Kidney tubule cell (primary cell): Measurements from ENCODE around the gene SNX13.
"Not testable (repeated sequence)": the region's sequence is repeated elsewhere in the genome, so short reads cannot be mapped to it uniquely, and the experiment has no call there.

Experiments
- DNase-seq: peaks from one replicate; pipeline ENCODE4 v3.0.0-alpha.2; 2018; ENCODE audit warnings: low spot score

SNX13 gene

DNA sequence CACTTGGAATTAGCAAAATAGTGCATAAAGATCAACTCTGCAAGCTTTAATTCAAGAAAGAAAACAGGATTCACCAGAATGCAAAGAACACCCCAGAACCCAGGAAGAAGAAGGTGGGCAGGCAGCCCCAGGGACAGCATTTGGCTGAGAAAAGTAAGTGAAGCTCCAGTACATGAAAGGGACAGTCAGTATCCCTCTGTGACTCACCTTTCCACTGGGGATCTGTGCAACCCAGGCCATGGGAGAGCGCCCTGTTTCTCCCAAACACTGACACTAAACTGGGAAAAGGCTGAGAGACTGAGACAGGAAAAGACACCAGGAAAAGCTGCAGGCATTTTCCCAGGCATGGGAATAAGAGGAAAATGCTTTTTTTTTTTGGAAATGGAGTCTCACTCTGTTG, 28.2 kb downstream of the SNX13 start:
- DNase-seq = peak; percentile 9

DNA sequence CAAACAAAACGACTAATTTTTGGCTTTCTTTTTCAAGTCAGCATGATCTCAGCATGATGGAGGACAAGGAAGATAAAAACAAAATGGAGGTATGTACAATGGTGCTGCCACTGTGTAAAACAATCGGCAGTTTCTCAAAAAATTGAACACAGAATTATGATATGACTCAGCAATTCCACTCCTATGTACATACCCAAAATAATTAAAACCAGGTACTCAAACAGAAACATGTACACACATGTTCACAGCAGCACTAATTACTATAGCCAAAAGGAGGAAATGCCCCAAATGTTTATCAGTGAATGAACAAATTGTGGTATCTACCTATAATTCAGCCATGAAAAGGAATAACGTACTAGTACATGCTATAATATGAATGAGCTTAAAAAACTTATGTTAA, 29.9 kb downstream of the SNX13 start:
- no peak for DNase-seq

DNA sequence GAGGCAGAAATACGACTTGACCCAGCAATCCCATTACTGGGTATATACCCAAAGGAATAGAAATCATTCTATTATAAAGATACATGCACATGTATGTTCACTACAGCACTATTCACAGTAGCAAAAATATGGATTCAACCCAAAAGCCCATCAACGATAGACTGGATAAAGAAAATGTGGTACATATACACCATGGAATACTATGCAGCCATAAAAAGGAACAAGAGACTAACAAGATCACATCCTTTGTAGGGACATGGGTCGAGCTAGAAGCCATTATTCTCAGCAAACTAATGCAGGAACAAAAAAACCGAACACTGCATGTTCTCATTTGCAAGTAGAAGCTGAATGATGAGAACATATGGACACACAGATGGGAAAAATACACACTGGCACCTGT, 31.0 kb downstream of the SNX13 start:
- not testable (repeated sequence) for DNase-seq

DNA sequence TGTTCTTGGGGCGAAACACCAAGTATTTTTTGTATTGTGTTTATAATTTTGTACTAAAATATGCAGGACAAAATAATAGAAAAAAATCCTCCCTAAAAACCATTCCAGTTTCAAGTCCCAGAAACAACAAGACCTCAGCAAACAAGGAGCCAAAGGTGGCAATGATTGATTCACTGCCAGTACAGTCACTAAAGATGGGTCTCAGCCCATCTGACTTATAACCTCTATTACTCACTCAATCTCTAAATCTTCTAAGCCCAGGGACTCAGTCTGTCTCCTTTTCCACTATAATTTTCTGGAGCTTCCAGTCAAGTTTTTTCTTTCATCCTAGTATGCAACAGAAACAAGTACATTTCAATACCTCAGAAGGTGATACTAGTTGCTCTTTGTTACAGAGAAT, 33.3 kb downstream of the SNX13 start:
- peak; percentile 15 for DNase-seq

DNA sequence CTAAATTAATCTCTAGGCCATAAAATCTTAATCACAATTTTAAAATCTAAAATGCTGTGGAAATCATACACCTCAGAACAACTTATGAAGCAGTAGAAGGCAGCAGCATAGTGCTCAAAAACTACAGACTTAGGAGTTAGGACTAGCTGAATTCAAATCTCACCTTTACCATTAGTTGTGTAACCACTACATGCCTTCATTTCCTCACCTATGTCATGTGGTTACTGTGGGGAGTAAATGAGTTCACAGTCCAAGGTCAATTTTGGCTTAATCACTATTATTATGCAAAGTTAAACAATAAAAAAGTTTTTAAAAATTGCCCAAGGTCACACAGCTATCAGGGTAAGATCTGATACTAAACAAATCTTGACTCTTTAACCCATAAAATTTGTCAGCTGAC, 37.0 kb downstream of the SNX13 start:
- DNase-seq = no peak

DNA sequence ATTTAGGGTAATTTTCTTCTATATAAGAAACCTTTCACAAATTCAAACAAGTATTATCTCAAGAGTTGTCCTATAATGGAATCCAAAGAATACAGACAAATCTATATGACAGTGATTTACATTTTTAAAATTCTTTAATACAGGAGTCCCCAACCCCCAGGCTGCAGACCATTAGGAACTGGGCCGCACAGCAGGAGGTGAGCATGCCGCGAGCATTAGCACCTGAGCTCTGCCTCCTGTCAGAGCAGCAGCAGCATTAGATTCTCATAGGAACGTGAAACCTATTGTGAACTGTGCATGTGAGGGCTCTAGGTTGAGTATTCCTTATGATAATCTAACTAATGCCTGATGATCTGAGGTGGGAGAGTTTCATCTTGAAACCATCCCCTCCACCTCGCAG, 37.7 kb downstream of the SNX13 start:
- DNase-seq = no peak

DNA sequence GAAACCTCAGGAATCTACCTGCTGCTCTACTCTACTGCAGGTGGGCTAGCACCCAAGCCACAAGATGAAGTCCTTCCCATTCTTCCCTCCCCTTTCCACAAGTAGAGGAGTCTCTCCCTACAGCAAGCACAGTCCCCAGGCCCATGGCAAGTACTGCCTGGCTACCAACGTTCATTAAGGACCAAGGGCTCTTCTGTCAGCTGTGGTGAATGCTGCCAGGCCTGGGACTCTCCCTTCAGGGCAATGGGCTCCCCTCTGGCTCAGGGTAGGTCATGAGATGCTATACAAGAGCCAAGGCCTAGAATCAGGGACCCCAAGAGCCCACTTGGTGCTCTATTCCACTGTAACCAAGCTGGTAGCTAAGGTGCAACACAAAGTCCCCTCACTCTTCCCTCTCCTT, 39.8 kb downstream of the SNX13 start:
- DNase-seq = no peak

DNA sequence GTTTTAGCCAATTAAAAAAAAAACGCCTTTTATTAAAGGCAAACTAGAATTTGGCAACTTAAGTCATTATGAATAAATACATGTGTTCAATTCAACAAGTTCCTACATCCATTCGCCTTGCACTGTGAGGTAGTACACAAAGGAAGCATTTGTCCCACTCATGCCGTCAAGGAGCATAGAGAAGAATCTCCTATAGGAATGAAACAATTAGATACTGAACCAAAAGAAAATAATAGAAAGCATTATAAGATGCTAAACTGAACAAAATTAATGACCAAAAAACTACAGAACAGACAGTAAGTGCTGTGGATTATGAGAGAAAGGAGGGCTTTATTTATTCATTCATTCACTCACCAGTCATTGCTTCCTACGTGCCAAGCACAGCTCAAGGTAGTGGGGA, 42.2 kb downstream of the SNX13 start:
- DNase-seq = no peak

DNA sequence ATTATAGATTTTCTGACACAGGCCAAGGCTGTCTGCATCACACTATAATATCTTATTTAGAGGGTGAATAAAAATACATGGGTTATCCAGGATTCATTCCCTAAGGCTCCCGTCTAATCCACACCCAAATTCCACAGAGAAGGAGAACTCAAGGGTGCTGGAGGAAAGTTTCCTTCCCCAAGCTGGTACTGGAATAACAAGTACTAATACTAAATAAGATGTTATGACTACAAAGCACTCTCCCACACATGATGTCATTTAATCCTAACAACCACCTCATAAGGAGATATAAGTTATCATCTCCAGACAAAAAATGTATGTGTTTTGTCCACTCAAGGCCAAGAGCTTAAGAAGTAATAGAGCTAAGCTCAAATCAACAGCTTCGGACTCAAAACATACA, 53.0 kb downstream of the SNX13 start:
- DNase-seq = no peak

DNA sequence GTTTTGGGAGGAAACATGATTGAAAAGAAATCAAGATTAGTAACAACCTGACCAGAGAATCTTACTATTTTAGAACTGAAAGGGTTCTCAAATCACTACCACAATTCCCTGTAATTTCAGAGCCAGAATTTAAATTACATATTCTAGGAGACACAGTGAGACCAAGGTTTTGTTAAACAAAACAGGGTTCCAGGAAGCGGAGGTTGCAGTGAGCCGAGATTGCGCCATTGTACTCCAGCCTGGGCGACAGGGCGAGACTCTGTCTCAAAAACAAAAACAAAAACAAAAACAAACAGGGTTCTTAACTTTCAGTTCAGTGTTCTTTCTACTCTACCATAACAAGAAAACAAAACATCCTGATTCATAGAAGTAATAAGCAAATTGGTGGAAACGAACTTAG, 57.6 kb downstream of the SNX13 start:
- DNase-seq = no peak

DNA sequence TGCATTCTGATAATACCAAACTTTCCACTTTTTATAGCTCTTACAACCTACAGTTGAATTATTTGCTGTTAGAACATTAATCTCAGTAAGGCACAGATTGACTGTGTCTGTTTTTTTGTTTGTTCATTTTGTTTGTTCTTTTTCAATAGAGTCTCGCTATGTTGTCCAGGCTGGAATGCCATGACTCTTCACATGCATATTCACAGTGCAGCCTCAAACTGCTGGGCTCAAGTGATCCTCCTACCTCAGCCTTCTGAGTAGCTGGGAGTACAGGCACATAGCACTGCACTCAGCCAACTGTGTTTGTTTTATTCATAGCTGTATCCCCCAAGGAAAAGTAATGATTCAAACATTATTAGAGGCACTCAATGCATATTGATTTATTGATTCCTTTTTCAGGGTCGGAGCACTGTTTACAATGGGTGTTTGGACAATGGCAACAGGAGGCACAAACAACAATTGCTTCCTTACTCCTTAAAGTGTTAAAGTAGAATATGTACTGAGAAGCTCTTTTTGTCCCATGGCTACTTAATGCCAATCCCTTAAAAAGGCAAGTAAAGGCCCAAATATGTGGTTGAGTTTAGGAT, 61.1 kb downstream of the SNX13 start:
- no peak for DNase-seq

DNA sequence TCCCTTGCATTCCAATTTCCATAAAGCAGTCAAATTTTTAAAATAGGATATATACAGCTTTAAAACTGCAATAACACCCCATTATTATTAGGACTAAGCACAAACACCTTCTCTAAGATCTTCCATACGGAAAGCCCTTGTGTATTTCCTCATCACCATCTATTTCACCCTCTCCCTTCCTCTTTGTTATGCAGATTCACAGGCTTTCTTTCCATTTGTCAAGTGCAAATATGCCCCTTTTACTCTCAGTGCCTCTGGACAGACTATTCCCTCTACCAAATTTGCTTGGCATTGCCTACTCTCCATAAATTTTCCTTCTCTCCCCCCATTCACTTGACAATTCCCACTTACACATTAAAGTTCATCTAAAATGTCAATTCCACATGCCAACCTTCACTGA, 61.7 kb downstream of the SNX13 start:
- no peak for DNase-seq

DNA sequence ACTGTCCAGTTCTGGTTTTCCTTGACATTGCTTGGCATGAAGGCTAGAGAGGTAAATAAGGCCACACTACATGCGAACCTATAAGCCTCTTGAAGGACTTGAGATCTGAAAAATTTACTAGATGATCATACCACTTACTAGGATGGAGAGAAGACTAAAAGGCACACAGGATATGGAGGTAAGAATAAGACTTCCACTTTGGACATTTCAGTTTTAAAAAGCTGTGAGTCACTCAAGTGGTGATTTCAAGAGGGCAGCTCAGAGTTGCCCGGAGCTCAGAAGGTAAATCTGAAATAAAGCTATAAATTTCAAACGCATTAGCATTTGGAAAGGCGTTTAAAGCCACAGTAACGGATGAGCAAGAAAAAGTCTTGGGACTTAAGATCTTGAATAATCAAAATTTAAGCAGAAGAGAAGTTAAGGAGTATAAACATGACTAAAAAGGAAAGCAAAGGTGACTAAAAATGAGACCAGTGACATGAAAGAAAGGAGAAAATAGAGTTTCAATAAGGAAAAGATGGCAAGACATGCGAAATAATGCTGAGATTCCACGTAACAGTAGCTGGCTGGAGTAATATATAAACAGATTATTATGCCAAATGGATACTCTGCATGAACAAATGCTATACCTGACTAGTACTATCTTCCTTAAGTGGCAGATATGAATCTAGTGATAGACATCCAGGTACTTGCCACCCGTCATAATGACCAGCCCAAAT, 68.3 kb downstream of the SNX13 start:
- DNase-seq = no peak

DNA sequence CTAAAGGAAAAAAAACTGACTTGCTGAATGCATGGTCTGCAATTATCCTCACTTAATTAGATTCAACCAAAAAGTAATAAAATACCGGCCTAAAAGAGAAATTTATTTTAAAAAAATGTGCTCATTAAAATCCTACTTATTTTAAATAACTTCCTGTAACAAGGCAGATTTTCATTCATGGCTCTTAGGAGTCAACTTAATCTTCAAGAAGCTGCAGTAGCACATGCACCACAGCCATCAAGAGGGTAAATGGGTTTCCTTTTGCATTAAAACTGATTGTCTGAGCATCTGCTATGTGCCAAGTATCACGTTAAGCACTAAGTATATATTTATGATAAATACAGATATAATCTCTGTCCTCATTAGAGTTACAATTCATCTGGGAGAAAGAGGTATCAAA, 69.9 kb downstream of the SNX13 start:
- no peak for DNase-seq

DNA sequence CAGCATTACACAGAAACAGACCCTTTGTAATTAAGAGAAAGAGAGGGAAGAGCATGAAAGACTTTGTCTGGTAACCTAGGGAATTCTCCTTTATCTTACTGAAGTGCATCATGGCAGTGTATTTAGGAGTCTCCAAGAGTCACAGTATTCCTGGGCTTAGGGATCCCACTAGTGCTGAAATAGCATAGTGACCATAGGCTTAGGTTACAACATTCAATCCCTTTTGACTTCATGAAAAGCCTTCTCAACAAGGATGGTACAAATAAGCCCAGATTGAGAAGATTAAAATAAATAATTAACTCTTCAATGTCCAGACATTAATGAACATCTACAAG, 76.5 kb downstream of the SNX13 start:
- DNase-seq = no peak

DNA sequence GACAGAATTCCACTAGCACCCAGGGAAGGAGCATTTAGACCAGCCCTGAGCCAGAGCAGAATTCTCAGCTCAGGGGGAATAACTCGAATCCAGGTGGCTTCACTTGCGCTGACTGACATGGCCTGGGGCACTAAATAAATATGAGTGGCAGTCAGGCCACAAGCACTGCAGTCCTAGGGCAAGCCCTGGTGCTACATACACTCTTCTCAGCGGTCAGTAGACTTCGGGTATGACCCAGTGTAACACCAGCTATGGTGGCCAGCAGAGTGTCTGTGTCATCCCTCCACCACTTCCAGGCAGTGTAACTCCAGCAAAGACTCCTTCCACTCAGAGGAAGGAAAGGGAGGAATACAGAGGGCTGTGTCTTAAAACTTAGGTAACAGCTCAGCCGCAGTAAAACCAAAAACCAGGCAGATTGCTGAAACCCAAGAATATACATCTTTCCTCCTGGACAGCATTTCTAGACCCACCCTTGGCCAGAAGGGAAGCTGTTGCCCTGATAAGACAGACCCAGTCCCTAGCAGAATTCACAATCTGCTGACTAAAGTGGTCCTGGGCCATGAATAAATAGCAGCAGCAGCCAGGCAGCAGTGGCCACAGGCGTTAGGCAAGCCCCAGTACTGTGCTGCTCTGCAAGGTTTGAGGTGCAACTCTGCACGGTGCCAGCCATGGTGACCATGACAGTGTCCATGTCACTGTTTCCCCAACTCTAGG, 77.0 kb downstream of the SNX13 start:
- no peak for DNase-seq

DNA sequence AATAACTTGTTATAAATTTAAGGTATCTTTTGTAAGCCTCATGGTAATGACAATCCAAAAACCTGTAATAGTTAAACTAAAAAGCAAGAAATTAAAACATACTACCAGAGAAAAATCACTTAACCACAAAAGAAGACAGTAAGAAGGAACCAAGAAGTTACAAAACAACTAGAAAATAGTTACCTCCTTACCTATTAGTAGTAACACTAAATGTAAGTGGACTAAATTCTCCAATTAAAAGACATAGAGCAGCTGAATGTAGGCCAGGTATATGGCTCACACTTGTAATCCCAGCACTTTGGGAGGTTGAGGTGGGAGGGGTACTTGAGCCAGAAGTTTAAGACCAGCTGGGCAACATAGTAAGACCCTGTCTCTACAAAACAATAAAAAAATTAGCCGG, 84.0 kb downstream of the SNX13 start:
- DNase-seq = no peak

DNA sequence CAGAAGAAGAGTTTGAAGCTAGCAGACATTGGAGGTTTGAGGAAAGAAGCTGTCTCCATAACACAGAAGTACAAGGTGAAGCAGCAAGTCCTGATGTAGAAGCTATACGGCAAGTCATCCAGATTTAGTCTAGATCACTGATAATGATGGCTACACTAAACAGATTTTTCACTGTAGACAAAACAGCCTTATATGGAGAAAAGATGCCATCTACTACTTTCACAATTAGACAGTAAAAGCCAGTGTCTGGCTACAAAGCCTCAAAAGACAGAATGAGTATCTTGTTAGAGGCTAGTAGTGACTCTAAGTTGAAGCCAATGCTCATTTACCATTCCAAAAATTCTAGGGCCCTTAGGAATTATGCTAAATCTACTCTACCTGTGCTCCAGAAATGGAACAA, 85.1 kb downstream of the SNX13 start:
- DNase-seq = no peak

DNA sequence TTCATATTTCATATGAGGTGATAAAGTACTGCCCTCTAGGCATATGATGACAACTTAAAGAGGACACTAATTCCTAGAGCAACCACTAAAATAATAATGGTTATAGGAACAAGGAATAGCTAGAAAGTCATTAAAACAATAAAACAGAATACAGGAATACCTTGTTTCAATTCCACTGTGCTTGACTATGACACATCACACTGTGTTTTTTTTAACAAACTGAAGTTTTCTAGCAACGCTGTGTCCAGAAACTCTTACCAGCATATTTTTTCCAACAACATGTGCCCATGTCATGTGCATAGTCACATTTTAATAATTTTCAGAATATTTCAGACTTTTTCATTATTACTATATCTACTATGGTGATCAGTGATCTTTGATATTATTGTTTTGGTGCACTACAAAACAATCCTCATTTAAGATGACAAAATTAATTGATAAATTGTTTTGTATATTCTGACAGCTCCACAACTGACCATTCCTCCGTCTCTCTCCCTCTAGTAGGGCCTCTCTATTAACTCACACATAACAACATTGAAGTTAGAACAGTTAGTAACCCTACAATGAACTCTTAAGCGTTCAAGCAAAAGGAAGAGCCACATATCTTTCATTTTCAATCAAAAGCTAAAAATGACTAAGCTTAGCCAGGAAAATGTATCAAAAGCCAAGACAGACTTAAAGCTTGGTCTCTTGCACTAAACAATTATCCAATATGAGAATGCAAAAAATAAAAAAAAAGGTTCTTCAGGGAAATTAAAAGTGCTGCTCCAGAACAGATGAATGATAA, 85.8 kb downstream of the SNX13 start:
- no peak for DNase-seq

DNA sequence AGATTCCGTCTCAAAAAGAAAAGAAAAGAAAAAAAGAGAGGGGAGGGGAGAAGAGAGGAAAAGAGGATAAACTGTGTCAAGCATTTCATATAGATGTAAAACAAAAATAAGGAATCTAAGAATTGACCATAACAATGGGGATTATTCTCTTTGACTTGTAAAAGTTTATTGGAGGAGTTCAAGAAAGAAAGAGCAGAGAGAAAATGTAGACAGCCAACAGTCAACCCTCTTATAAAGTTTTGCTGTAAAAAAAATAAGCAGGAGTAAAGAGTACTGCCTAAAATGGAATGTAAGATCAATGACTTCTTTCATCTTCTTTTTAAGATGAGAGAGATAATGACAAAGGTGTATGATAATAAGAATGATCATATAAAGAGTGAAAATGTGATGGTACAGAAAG, 87.9 kb downstream of the SNX13 start:
- DNase-seq = no peak

DNA sequence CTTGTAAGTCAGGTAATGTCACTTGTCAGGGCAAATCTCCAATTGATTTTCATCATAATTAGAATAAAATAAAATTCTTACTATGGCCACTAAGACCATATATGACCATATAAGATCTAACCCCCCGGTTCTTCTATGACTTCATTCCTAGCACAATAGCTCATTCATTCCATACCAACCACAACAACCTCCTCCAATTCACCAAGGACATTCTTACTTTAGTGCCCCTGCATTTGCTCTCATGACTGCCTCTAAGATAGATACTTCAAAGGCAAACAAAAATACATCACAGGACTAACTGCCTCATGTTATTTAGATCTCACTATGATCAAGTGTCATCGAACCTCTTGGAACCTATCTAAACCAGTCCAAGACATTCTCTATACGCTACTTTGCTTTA, 90.8 kb downstream of the SNX13 start:
- DNase-seq = peak; percentile 30

DNA sequence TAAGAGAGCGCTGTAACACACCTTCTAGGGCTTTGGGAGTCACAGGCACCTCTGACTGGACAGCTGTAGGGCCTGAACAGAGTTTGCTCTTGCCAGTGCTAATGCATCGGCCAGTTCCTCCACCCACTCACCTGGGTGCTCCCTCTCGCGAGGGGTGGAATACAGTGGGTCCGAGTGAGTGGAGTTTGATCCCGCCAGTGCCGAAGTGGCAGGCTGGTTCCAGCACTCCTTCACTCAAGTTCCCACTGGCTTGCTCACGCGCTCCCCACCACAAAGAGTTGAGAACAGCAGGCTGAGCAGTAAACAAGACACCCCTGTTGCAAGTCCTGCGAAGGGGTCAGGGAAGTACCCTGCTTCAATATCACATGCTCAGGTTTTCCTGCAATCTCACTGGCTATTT, 91.8 kb downstream of the SNX13 start:
- DNase-seq = no peak

DNA sequence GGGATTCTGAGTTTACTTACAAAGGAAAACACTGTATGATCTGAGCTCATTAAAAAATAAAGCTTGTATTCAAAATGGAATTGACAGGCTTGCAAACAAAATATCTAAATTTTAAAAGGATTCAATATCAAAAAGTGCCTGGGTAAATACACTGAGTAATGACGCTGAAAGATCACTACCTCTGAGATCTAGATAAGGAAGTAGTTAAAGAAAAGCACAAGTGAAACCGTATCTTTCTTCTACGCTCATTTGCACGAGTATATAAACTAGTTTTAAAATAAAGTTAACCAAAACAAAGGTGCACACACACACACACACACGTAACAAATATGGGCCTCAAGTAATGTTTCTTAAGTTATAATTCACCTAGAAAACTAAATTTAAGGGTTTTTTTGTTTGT, 93.4 kb downstream of the SNX13 start:
- no peak for DNase-seq
